A549 (cell line): ENCODE measurements around the gene ROS1.

ENCODE experiments used
- CEBPB ChIP-seq, 2 experiments: fragments of >200 bp in 1 of 2; sonication (Bioruptor Twin) in 1 of 2; formaldehyde crosslinking in 1 of 2; IDR thresholded peaks; 2 replicates each; pipeline ENCODE4 v1.6.1; 2012 to 2016
- CHD2 ChIP-seq: fragments of 150-350 bp; IDR thresholded peaks from 2 replicates; pipeline ENCODE4 v1.6.1; 2014; ENCODE audit warnings: low read length; ENCODE audit not compliant: partially characterized antibody
- EP300 ChIP-seq, 2 experiments: fragments of >200 bp; sonication (Bioruptor Twin); formaldehyde crosslinking; IDR thresholded peaks; 2 replicates in 1 of 2; 3 replicates in 1 of 2; pipeline ENCODE4 v1.6.1; 2016 to 2017
- NFE2L2 ChIP-seq: fragments of 150-350 bp; conservative IDR thresholded peaks from 2 replicates; pipeline ENCODE4 v1.6.1; 2014; ENCODE audit warnings: low read length
- POLR2AphosphoS2 ChIP-seq: conservative IDR thresholded peaks from 2 replicates; pipeline ENCODE4 v1.6.1; 2012; ENCODE audit warnings: low read length, improper control_type of control experiment, inconsistent platforms
- RCOR1 ChIP-seq: fragments of 150-350 bp; IDR thresholded peaks from 2 replicates; pipeline ENCODE4 v1.6.1; 2014; ENCODE audit warnings: antibody characterized with exemption, low read length, low read depth
- TF ChIP-seq, protein P1 (sequence below): fragments of >200 bp; sonication (Bioruptor Twin); formaldehyde crosslinking; IDR thresholded peaks from 3 replicates; pipeline ENCODE4 v1.5.1; 2016

- TF ChIP-seq, protein P1, sequence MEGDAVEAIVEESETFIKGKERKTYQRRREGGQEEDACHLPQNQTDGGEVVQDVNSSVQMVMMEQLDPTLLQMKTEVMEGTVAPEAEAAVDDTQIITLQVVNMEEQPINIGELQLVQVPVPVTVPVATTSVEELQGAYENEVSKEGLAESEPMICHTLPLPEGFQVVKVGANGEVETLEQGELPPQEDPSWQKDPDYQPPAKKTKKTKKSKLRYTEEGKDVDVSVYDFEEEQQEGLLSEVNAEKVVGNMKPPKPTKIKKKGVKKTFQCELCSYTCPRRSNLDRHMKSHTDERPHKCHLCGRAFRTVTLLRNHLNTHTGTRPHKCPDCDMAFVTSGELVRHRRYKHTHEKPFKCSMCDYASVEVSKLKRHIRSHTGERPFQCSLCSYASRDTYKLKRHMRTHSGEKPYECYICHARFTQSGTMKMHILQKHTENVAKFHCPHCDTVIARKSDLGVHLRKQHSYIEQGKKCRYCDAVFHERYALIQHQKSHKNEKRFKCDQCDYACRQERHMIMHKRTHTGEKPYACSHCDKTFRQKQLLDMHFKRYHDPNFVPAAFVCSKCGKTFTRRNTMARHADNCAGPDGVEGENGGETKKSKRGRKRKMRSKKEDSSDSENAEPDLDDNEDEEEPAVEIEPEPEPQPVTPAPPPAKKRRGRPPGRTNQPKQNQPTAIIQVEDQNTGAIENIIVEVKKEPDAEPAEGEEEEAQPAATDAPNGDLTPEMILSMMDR = no peak
- TF ChIP-seq RCOR1 = no peak
- TF ChIP-seq CEBPB (IDR thresholded peaks at IDR 0.05) = no peak
- TF ChIP-seq EP300 (IDR thresholded peaks at IDR 0.05) = no peak
- no peak for TF ChIP-seq CHD2
- TF ChIP-seq POLR2AphosphoS2 = no peak
- no peak for TF ChIP-seq NFE2L2
Observed at GRCh38 chr6:117288083-117288715, 137.5 kb downstream of the ROS1 start.
